IMR-90 (cell line): ENCODE measurements around the gene COL4A2. TPM values are rescaled to one million over a fixed set of nuclear protein-coding genes. Genes with fewer than 3 reads are reported as not detected.
A peak's percentile ranks its signal among the peaks of the same experiment; 100 is the strongest.

Experiments
- ATAC-seq: fragments of 200-7000 bp; cut with Tn5 transposase; 2 replicates; pipeline ENCODE4 v1.9.1; 2020; ENCODE audit warnings: low read depth, mild to moderate bottlenecking, moderate library complexity
- BruUV-seq: library from RNA; stranded (reverse); fragments of 400-500 nt; replicated peaks from 2 replicates; lab custom pipeline; 2021; lab: Mats Ljungman, UMichigan
- CTCF ChIA-PET: fragments of 300-600 bp; formaldehyde crosslinking; extraction: SDS; loops from one replicate; lab custom pipeline; 2021; ENCODE audit warnings: antibody characterized with exemption; lab: Yijun Ruan, JAX
- POLR2A ChIA-PET: fragments of 300-600 bp; sonication (Branson Sonifier 250); formaldehyde crosslinking; loops from one replicate; lab custom pipeline; 2022; ENCODE audit warnings: antibody characterized with exemption; ENCODE audit not compliant: unreplicated experiment; lab: Charles Lee
- DNase-seq: peaks from one replicate; pipeline ENCODE4 v3.0.0; 2013
- H2AFZ ChIP-seq: replicated peaks from 2 replicates; pipeline ENCODE3; 2013; ENCODE audit warnings: low read length, mild to moderate bottlenecking; ENCODE audit not compliant: poor library complexity
- H2AK5ac ChIP-seq: 2 replicates; pipeline ENCODE4 v1.6.1; 2013; ENCODE audit warnings: low read depth, low read length, inconsistent platforms
- H2AK9ac ChIP-seq: replicated peaks from 2 replicates; pipeline ENCODE3; 2013; ENCODE audit warnings: mild to moderate bottlenecking, low read depth, low read length, moderate library complexity; ENCODE audit not compliant: poor library complexity
- H2BK120ac ChIP-seq: 2 replicates; pipeline ENCODE4 v1.6.1; 2013; ENCODE audit warnings: low read depth, low read length, inconsistent platforms
- H2BK15ac ChIP-seq: 3 replicates; pipeline ENCODE4 v1.6.1; 2013; ENCODE audit warnings: low read depth, low read length, inconsistent platforms
- H2BK20ac ChIP-seq: 2 replicates; pipeline ENCODE4 v1.6.1; 2013; ENCODE audit warnings: low read depth, mild to moderate bottlenecking, inconsistent platforms, low read length, moderate library complexity
- H2BK5ac ChIP-seq: 2 replicates; pipeline ENCODE4 v1.6.1; 2013; ENCODE audit warnings: mild to moderate bottlenecking, low read depth, low read length, inconsistent platforms; ENCODE audit not compliant: poor library complexity, severe bottlenecking
- H3K14ac ChIP-seq: replicated peaks from 2 replicates; pipeline ENCODE4 v1.6.1; 2013; ENCODE audit warnings: low read depth, low read length, inconsistent platforms
- H3K18ac ChIP-seq: 2 replicates; pipeline ENCODE4 v1.6.1; 2013; ENCODE audit warnings: low read depth, low read length, control low read depth
- H3K23ac ChIP-seq: 2 replicates; pipeline ENCODE4 v1.6.1; 2013; ENCODE audit warnings: low read depth, low read length, inconsistent platforms
- H3K27ac ChIP-seq: 2 replicates; pipeline ENCODE4 v1.5.1; 2013; ENCODE audit warnings: mild to moderate bottlenecking, control low read depth, low read length; ENCODE audit not compliant: insufficient read depth
- H3K27me3 ChIP-seq: 2 replicates; pipeline ENCODE4 v1.6.1; 2013; ENCODE audit warnings: low read length; ENCODE audit not compliant: control insufficient read depth, insufficient read depth
- H3K36me3 ChIP-seq: 2 replicates; pipeline ENCODE4 v1.6.1; 2013; ENCODE audit warnings: low read length, mixed read lengths; ENCODE audit not compliant: control insufficient read depth, insufficient read depth
- H3K4ac ChIP-seq: 2 replicates; pipeline ENCODE4 v1.6.1; 2013; ENCODE audit warnings: low read depth, low read length, inconsistent platforms
- H3K4me1 ChIP-seq: 2 replicates; pipeline ENCODE4 v1.6.1; 2013; ENCODE audit warnings: low read length, mixed read lengths; ENCODE audit not compliant: control insufficient read depth, insufficient read depth
- H3K4me2 ChIP-seq: 2 replicates; pipeline ENCODE4 v1.6.1; 2013; ENCODE audit warnings: low read depth, mild to moderate bottlenecking, control low read depth, low read length, moderate library complexity
- H3K4me3 ChIP-seq: 2 replicates; pipeline ENCODE4 v1.5.1; 2013; ENCODE audit warnings: low read depth, mild to moderate bottlenecking, control low read depth, low read length, moderate library complexity; ENCODE audit not compliant: insufficient read depth
- H3K56ac ChIP-seq: 2 replicates; pipeline ENCODE4 v1.6.1; 2013; ENCODE audit warnings: low read length, inconsistent platforms; ENCODE audit not compliant: insufficient read depth; ENCODE audit errors: extremely low read depth
- H3K79me1 ChIP-seq, 2 experiments: 2 replicates each; pipeline ENCODE4 v1.6.1; 2013; ENCODE audit warnings: low read length in 2 of 2, inconsistent platforms in 1 of 2, low read depth in 1 of 2
- H3K9ac ChIP-seq: 2 replicates; pipeline ENCODE4 v1.6.1; 2013; ENCODE audit warnings: low read depth, low read length, control low read depth
- H3K9me1 ChIP-seq: 2 replicates; pipeline ENCODE4 v1.6.1; 2013; ENCODE audit warnings: low read length, inconsistent platforms; ENCODE audit not compliant: insufficient read depth
- H3K9me3 ChIP-seq: 2 replicates; pipeline ENCODE4 v1.6.1; 2013; ENCODE audit warnings: low read length; ENCODE audit not compliant: control insufficient read depth, insufficient read depth
- H4K20me1 ChIP-seq: 2 replicates; pipeline ENCODE4 v1.6.1; 2013; ENCODE audit warnings: low read length, inconsistent platforms; ENCODE audit not compliant: insufficient read depth
- H4K5ac ChIP-seq: 2 replicates; pipeline ENCODE4 v1.6.1; 2013; ENCODE audit warnings: mild to moderate bottlenecking, low read depth, low read length, control low read depth
- H4K8ac ChIP-seq, 2 experiments: 2 replicates each; pipeline ENCODE4 v1.6.1; 2013; ENCODE audit warnings: low read depth in 2 of 2, low read length in 2 of 2, control low read depth in 1 of 2, inconsistent platforms in 1 of 2
- H4K91ac ChIP-seq: 2 replicates; pipeline ENCODE4 v1.6.1; 2013; ENCODE audit warnings: low read depth, low read length, inconsistent platforms; ENCODE audit not compliant: insufficient read depth
- CEBPB ChIP-seq: IDR thresholded peaks from 2 replicates; pipeline ENCODE4 v1.6.1; 2012; ENCODE audit warnings: low read depth, low read length, improper control_type of control experiment
- POLR2A ChIP-seq: IDR thresholded peaks from 2 replicates; pipeline ENCODE4 v1.6.1; 2012; ENCODE audit warnings: mild to moderate bottlenecking, low read depth, low read length
- WGBS, 2 experiments: methylation state at CpG; one replicate each; pipeline versions ENCODE4 v1.1.5 to v1.1.7; 2013; ENCODE audit warnings: missing lambda C conversion rate in 2 of 2; ENCODE audit not compliant: insufficient read length in 1 of 2; ENCODE audit errors: extremely low coverage in 2 of 2; 5-methylcytosine and 5-hydroxymethylcytosine counted together
- dilution Hi-C: fragments of 300-500 bp; cut with HindIII; formaldehyde crosslinking; loops from one replicate; pipeline ENCODE4 v1.14.3; 2018; ENCODE audit warnings: low sequenced_read_pairs; ENCODE audit not compliant: unreplicated experiment
- in situ Hi-C: fragments of 300-500 bp; cut with MboI; formaldehyde crosslinking; loops from 3 replicates; pipeline ENCODE4 v1.14.3; 2019; ENCODE audit warnings: low sequenced_read_pairs, inconsistent platforms, mixed read lengths
- intact Hi-C: fragments of 100-400 bp; cut with micrococcal nuclease; formaldehyde crosslinking; loops from 2 replicates; pipeline ENCODE4 v1.10.0; 2022
- polyA plus RNA-seq, 3 experiments: library from polyadenylated mRNA; depleted of rRNA; stranded (reverse); fragments of >200 nt; gene quantifications; 2 replicates each; pipeline ENCODE4 v1.2.3, GENCODE V29; 2012; ENCODE audit warnings: low replicate concordance in 1 of 3
- total RNA-seq: library from RNA; depleted of rRNA; stranded (reverse); fragments of >200 nt; gene quantifications from 2 replicates; pipeline ENCODE4 v1.2.3, GENCODE V29; 2012

Gene COL4A2
- total and polyA plus RNA-seq, 2 of the 4 experiments (the other 2 are of a cell fraction) = 90.7 to 457 TPM

DNA sequence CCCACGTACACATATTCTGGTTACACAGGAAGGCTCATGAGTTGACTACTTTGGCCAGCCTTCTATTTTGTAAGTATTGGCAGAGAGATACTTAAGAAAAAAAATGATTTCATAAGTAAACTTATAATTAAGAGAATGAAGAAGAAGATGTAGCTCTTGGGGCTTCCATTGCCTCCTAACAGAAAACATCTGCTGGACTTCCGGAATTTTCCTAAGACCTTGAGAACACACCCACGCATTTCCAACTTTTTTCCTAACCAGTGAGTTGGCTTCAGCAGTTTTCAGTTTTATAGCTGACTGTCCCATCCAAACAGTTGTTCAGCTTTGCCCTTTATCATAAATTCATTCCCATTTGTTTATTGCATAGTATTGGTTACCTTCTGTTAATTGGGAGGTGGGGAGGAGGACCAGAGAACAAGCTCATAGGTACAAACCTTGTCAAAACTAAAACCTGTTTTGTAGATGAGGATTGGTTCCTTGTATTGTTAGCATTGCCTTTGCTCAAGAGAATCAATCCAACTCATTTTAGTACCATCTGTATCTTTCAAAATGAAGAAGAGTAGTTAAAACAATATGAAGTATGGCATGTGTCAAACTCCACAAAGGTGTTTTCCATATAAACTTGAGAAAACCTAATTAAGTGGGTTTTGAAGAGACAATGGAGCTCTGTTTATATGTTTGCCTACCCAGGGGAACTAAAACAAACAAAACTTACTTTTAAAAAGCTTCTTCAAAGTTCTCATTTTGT, 93.9 kb downstream of the COL4A2 start:
- no peak overlapping the region for H3K27ac ChIP-seq
- peak overlapping the region; percentile 78 for H2BK120ac ChIP-seq
- H3K79me1 ChIP-seq = peaks cover 32 to 70% of the 10 kb centered on the region in 2 experiments
- ChIA-PET CTCF (interaction anchor here (0.8 kb wide), 1 partner anchor 96 kb away, joined by 3 read pairs; no protein-coding TSS in a partner anchor), POLR2A (interaction anchor here (1.1 kb wide), 2 partner anchors 95 to 153 kb away, joined by 5 to 6 read pairs; partner anchors contain the start of gene COL4A1)
- no peaks in the 10 kb centered on the region for H3K27me3 ChIP-seq
- no peak overlapping the region for H3K4me3 ChIP-seq
- peak overlapping the region; percentile 99 for H2BK5ac ChIP-seq
- peak overlapping the region; percentile 9; the same call in 1 of the 2 replicates for H4K5ac ChIP-seq
- peak overlapping the region; percentile 38 for H2AK5ac ChIP-seq
- H3K23ac ChIP-seq = peak overlapping the region; percentile 53; the same call in 1 of the 2 replicates
- H3K9ac ChIP-seq = no peak overlapping the region
- H3K18ac ChIP-seq = peak overlapping the region; percentile 72; the same call in 1 of the 2 replicates
- no CpG with 5 or more reads among the region's 3 CpGs for WGBS, 2 experiments
- H2AK9ac ChIP-seq = no peak overlapping the region
- no TSS peak for BruUV-seq
- peaks cover 26% of the 10 kb centered on the region for H3K9me1 ChIP-seq
- H2BK20ac ChIP-seq = peak overlapping the region; percentile 71
- peak overlapping the region; percentile 83 for H3K14ac ChIP-seq
- peak overlapping the region; percentile 60 to 91; a peak in 2 of 4 replicates for H4K8ac ChIP-seq
- H2AFZ ChIP-seq = no peak overlapping the region
- H3K36me3 ChIP-seq = peaks cover 2% of the 10 kb centered on the region; the same call in 1 of the 2 replicates
- DNase-seq = peak; percentile 73
- no peaks in the 10 kb centered on the region for H3K9me3 ChIP-seq
- intact Hi-C loops (no loop called here), dilution Hi-C loops (no loop called here), in situ Hi-C loops (no loop called here)
- no peak for ATAC-seq
- H3K56ac ChIP-seq = peak overlapping the region; percentile 49; the same call in 1 of the 2 replicates
- H2BK15ac ChIP-seq = peak overlapping the region; percentile 89; the same call in 2 of the 3 replicates
- 0 out of 2 replicates have a peak, but pooled peaks cover 4% of the 10 kb centered on the region for H4K20me1 ChIP-seq
- TF ChIP-seq CEBPB = no peak
- 0 out of 2 replicates have a peak, but pooled peaks have one; percentile 32 for TF ChIP-seq POLR2A
- peak overlapping the region; percentile 64 for H4K91ac ChIP-seq
- peaks cover 40% of the 10 kb centered on the region for H3K4me1 ChIP-seq
- peak overlapping the region; percentile 64; the same call in 1 of the 2 replicates for H3K4ac ChIP-seq
- H3K4me2 ChIP-seq = no peak overlapping the region
